ENCODE measurements around the gene SPON2.

Gene SPON2

GRCh38 chr4:1164444-1164843, 7.9 kb downstream of the SPON2 start:
- Histone ChIP-seq H3K27me3 (ENCODE audit: insufficient read depth, low read length, poor library complexity, severe bottlenecking) (no peaks in the 10 kb centered on the region), H4K20me1 (ENCODE audit: insufficient read depth, low read length, poor library complexity, severe bottlenecking) (no peaks in the 10 kb centered on the region), H3K4me3 (ENCODE audit: low read length, poor library complexity, severe bottlenecking) (no peak overlapping the region), H3F3A (ENCODE audit: low read depth) (no peaks in the 10 kb centered on the region), H3K9ac (ENCODE audit: low read depth, low read length, poor library complexity, severe bottlenecking) (no peak overlapping the region), H3K9me2 (replicated peaks; ENCODE audit: low read depth, low read length) (no peaks in the 10 kb centered on the region), H3K36me3 (ENCODE audit: insufficient read depth, low read length) (no peaks in the 10 kb centered on the region), H2AFZ (ENCODE audit: low read length) (no peak overlapping the region), H3K4me2 (ENCODE audit: low read depth, low read length, poor library complexity, severe bottlenecking) (no peak overlapping the region), H3K79me2 (ENCODE audit: insufficient read depth, low read length) (no peaks in the 10 kb centered on the region), H3K4me1 (ENCODE audit: insufficient read depth, low read length, poor library complexity, severe bottlenecking) (peaks cover 10% of the 10 kb centered on the region), H3K9me3 (ENCODE audit: insufficient read depth, low read depth, low read length) (no peaks in the 10 kb centered on the region)
- TF ChIP-seq EZH2phosphoT487 (IDR thresholded peaks at IDR 0.05; ENCODE audit: borderline replicate concordance): no peak
- TF ChIP-seq CTCF (conservative IDR thresholded peaks at IDR 0.05; ENCODE audit: low read length): no peak

- no peaks in the 10 kb centered on the region for H4K20me1 ChIP-seq (ENCODE audit: insufficient read depth, low read length, poor library complexity, severe bottlenecking)
- no peaks in the 10 kb centered on the region for H3K27me3 ChIP-seq (ENCODE audit: insufficient read depth, low read length, poor library complexity, severe bottlenecking)
- H3K4me1 ChIP-seq (ENCODE audit: insufficient read depth, low read length, poor library complexity, severe bottlenecking): peaks cover 10% of the 10 kb centered on the region
- H2AFZ ChIP-seq (ENCODE audit: low read length): no peak overlapping the region
- no peaks in the 10 kb centered on the region for H3F3A ChIP-seq (ENCODE audit: low read depth)
- H3K9me3 ChIP-seq (ENCODE audit: insufficient read depth, low read depth, low read length): no peaks in the 10 kb centered on the region
- H3K4me3 ChIP-seq (ENCODE audit: low read length, poor library complexity, severe bottlenecking): no peak overlapping the region
- TF ChIP-seq EZH2phosphoT487 (IDR thresholded peaks at IDR 0.05; ENCODE audit: borderline replicate concordance): no peak
- no peak for TF ChIP-seq CTCF (conservative IDR thresholded peaks at IDR 0.05; ENCODE audit: low read length)
- H3K4me2 ChIP-seq (ENCODE audit: low read depth, low read length, poor library complexity, severe bottlenecking): no peak overlapping the region
- H3K9ac ChIP-seq (ENCODE audit: low read depth, low read length, poor library complexity, severe bottlenecking): no peak overlapping the region
- no peaks in the 10 kb centered on the region for H3K36me3 ChIP-seq (ENCODE audit: insufficient read depth, low read length)
- H3K79me2 ChIP-seq (ENCODE audit: insufficient read depth, low read length): no peaks in the 10 kb centered on the region
- no peaks in the 10 kb centered on the region for H3K9me2 ChIP-seq (replicated peaks; ENCODE audit: low read depth, low read length)
Measured at GRCh38 chr4:1164040-1164439, 8.3 kb downstream of the SPON2 start.

- Histone ChIP-seq H3F3A (ENCODE audit: low read depth) (no peaks in the 10 kb centered on the region), H3K79me2 (ENCODE audit: insufficient read depth, low read length) (no peaks in the 10 kb centered on the region), H2AFZ (ENCODE audit: low read length) (no peak overlapping the region), H3K36me3 (ENCODE audit: insufficient read depth, low read length) (no peaks in the 10 kb centered on the region), H4K20me1 (ENCODE audit: insufficient read depth, low read length, poor library complexity, severe bottlenecking) (no peaks in the 10 kb centered on the region), H3K27me3 (ENCODE audit: insufficient read depth, low read length, poor library complexity, severe bottlenecking) (no peaks in the 10 kb centered on the region), H3K4me1 (ENCODE audit: insufficient read depth, low read length, poor library complexity, severe bottlenecking) (no peaks in the 10 kb centered on the region), H3K9me3 (ENCODE audit: insufficient read depth, low read depth, low read length) (peaks cover 11% of the 10 kb centered on the region; the same call in 1 of the 2 replicates), H3K9ac (ENCODE audit: low read depth, low read length, poor library complexity, severe bottlenecking) (no peak overlapping the region), H3K9me2 (replicated peaks; ENCODE audit: low read depth, low read length) (no peaks in the 10 kb centered on the region), H3K4me3 (ENCODE audit: low read length, poor library complexity, severe bottlenecking) (no peak overlapping the region), H3K4me2 (ENCODE audit: low read depth, low read length, poor library complexity, severe bottlenecking) (no peak overlapping the region)
- TF ChIP-seq EZH2phosphoT487 (IDR thresholded peaks at IDR 0.05; ENCODE audit: borderline replicate concordance) (no peak), CTCF (conservative IDR thresholded peaks at IDR 0.05; ENCODE audit: low read length) (no peak)
Measured at GRCh38 chr4:1160351-1160750, 12.0 kb downstream of the SPON2 start.
